NK-92 (cell line): ENCODE measurements around the gene TMEM140.
"Not testable (repeated sequence)": the region's sequence is repeated elsewhere in the genome, so short reads cannot be mapped to it uniquely, and the experiment has no call there.

Experiments used
- DNase-seq: peaks from one replicate; lab custom pipeline; 2025; ENCODE audit not compliant: unreplicated experiment; lab: John Stamatoyannopoulos, UW

TMEM140 gene

GRCh38 chr7:135158141-135158655 is 10.3 kb downstream of the TMEM140 start:
- DNase-seq: no peak

- no peak for DNase-seq
Observed at GRCh38 chr7:135158874-135159273, 11.0 kb downstream of the TMEM140 start.

GRCh38 chr7:135159359-135160085 is 11.7 kb downstream of the TMEM140 start:
- DNase-seq: no peak

GRCh38 chr7:135160098-135160857 is 12.4 kb downstream of the TMEM140 start:
- no peak for DNase-seq

GRCh38 chr7:135160858-135161653 is 13.2 kb downstream of the TMEM140 start:
- DNase-seq: no peak

- DNase-seq: no peak
Observed at GRCh38 chr7:135161669-135162068, 13.8 kb downstream of the TMEM140 start.

- no peak for DNase-seq
Observed at GRCh38 chr7:135162382-135163001, 14.6 kb downstream of the TMEM140 start.

GRCh38 chr7:135164357-135165061 is 16.6 kb downstream of the TMEM140 start:
- DNase-seq: no peak

- DNase-seq: no peak
Observed at GRCh38 chr7:135165862-135166261, 18.0 kb downstream of the TMEM140 start.

- DNase-seq: no peak
Observed at GRCh38 chr7:135166338-135166990, 18.6 kb downstream of the TMEM140 start.

- no peak for DNase-seq
Observed at GRCh38 chr7:135167365-135167917, 19.6 kb downstream of the TMEM140 start.

GRCh38 chr7:135168001-135168400 is 20.1 kb downstream of the TMEM140 start:
- no peak for DNase-seq

- DNase-seq: no peak
Observed at GRCh38 chr7:135168489-135169140, 20.7 kb downstream of the TMEM140 start.

- DNase-seq: no peak
Observed at GRCh38 chr7:135169141-135169963, 21.5 kb downstream of the TMEM140 start.

- DNase-seq: no peak
Observed at GRCh38 chr7:135169964-135170273, 22.0 kb downstream of the TMEM140 start.

GRCh38 chr7:135170274-135170997 is 22.6 kb downstream of the TMEM140 start, which contains the start of gene CYREN:
Gene CYREN (minus strand): TSS chr7:135170707. CDS start chr7:135168922, 1,785 bp downstream.
- DNase-seq: peak; percentile 39

- DNase-seq: not testable (repeated sequence)
Observed at GRCh38 chr7:135170998-135171481, 23.2 kb downstream of the TMEM140 start.
